T-cell (primary cell): ENCODE measurements around the gene ECI1. TPM values are rescaled to one million over a fixed set of nuclear protein-coding genes. Genes with fewer than 3 reads are reported as not detected.
A peak's percentile ranks its signal among the peaks of the same experiment; 100 is the strongest.

Experiments
- ATAC-seq, 4 experiments: fragments of 200-7000 bp in 3 of 4; fragments of 150-1000 bp in 1 of 4; cut with Tn5 transposase; replicated peaks in 1 of 4; 1 replicate in 3 of 4; 2 replicates in 1 of 4; pipeline ENCODE4 v1.10.0; 2021; ENCODE audit warnings: moderate library complexity in 3 of 4, mild to moderate bottlenecking in 2 of 4, moderate number of reproducible peaks in 1 of 4
- CTCF ChIA-PET, 2 donors: fragments of 300-600 bp; sonication (Branson Sonifier 250); formaldehyde crosslinking; loops; one replicate each; lab custom pipeline; 2022; ENCODE audit warnings: antibody characterized with exemption in 2 of 2; lab: Charles Lee
- POLR2A ChIA-PET, 2 donors: fragments of 300-600 bp; sonication (Branson Sonifier 250); formaldehyde crosslinking; loops; one replicate each; lab custom pipeline; 2022; ENCODE audit warnings: antibody characterized with exemption in 2 of 2; lab: Charles Lee
- DNase-seq, 35 experiments: peaks; one replicate each; pipeline versions ENCODE4 v3.0.0 to v3.0.0-alpha.2; 2013 to 2023
- H3K27ac ChIP-seq: one replicate; pipeline ENCODE4 v1.5.1; 2013; ENCODE audit warnings: low read length
- H3K27me3 ChIP-seq, 2 experiments: replicated peaks in 1 of 2; 1 replicate in 1 of 2; 2 replicates in 1 of 2; pipeline versions ENCODE4 v1.6.1 to v1.7.0; 2013; ENCODE audit warnings: low read length in 1 of 2, mixed read lengths in 1 of 2; ENCODE audit not compliant: control insufficient read depth in 2 of 2, insufficient read depth in 2 of 2; ENCODE audit errors: extremely low read depth in 1 of 2
- H3K36me3 ChIP-seq, 2 donors: 1 replicate in 1 of 2; 2 replicates in 1 of 2; pipeline versions ENCODE4 v1.6.1 to v1.7.0; 2013; ENCODE audit warnings: low read length in 1 of 2; ENCODE audit not compliant: control insufficient read depth in 2 of 2, insufficient read depth in 1 of 2; ENCODE audit errors: extremely low read depth in 1 of 2
- H3K4me1 ChIP-seq, 2 experiments: 1 replicate in 1 of 2; 2 replicates in 1 of 2; pipeline versions ENCODE4 v1.6.1 to v1.7.0; 2013; ENCODE audit warnings: low read length in 2 of 2, mixed read lengths in 1 of 2; ENCODE audit not compliant: insufficient read depth in 2 of 2, control insufficient read depth in 1 of 2; ENCODE audit errors: extremely low read depth in 1 of 2
- H3K4me3 ChIP-seq, 2 donors: 1 replicate in 1 of 2; 2 replicates in 1 of 2; pipeline versions ENCODE4 v1.5.1 to v1.7.0; 2013; ENCODE audit warnings: mild to moderate bottlenecking in 2 of 2, low read length in 1 of 2, moderate library complexity in 1 of 2; ENCODE audit not compliant: control insufficient read depth in 1 of 2; ENCODE audit errors: extremely low read depth in 1 of 2
- H3K9me3 ChIP-seq: 2 replicates; pipeline ENCODE4 v1.7.0; 2013
- H3K27ac Mint-ChIP-seq, 2 donors: one replicate each; pipeline ENCODE4 v1.8.0; 2020 to 2021; ENCODE audit warnings: mild to moderate bottlenecking in 2 of 2, mixed read lengths in 2 of 2
- H3K27me3 Mint-ChIP-seq, 2 donors: one replicate each; pipeline ENCODE4 v1.8.0; 2021 to 2022; ENCODE audit warnings: mixed read lengths in 2 of 2
- H3K36me3 Mint-ChIP-seq: one replicate; pipeline ENCODE4 v1.8.0; 2021; ENCODE audit warnings: mixed read lengths
- H3K4me1 Mint-ChIP-seq, 3 donors: one replicate each; pipeline ENCODE4 v1.8.0; 2020 to 2022; ENCODE audit warnings: mixed read lengths in 3 of 3, mild to moderate bottlenecking in 1 of 3
- H3K4me3 Mint-ChIP-seq, 3 donors: one replicate each; pipeline ENCODE4 v1.8.0; 2020 to 2022; ENCODE audit warnings: mild to moderate bottlenecking in 3 of 3, mixed read lengths in 3 of 3, moderate library complexity in 3 of 3
- H3K9me3 Mint-ChIP-seq, 3 donors: one replicate each; pipeline ENCODE4 v1.8.0; 2020 to 2022; ENCODE audit warnings: mixed read lengths in 3 of 3
- WGBS: methylation state at CpG from one replicate; pipeline ENCODE4 v1.1.5; 2013; ENCODE audit warnings: missing lambda C conversion rate; ENCODE audit not compliant: insufficient coverage; 5-methylcytosine and 5-hydroxymethylcytosine counted together
- total RNA-seq, 35 experiments: library from RNA in 6 of 35; stranded (reverse) in 6 of 35; fragments of 120-200 nt in 1 of 35; gene quantifications; one replicate each; pipeline versions ENCODE4 v1.2.1 to v1.2.4 and lab custom pipeline; 2013 to 2026

ECI1 gene
- total RNA-seq, 5 donors from 2014 or later (not counting 1 experiment from before 2014, with no cell fraction given): 17.0 to 40.1 (median 37.7) TPM

GRCh38 chr16:2235695-2236336 is 15.6 kb downstream of the ECI1 start:
- H3K36me3 ChIP-seq: peaks cover 20 to 42% of the 10 kb centered on the region in 2 donors
- CTCF ChIA-PET: no interaction called here
- Mint-ChIP-seq H3K9me3 (no peaks in the 10 kb centered on the region), H3K27ac (no peak overlapping the region), H3K27me3 (peaks cover 0 to 4% of the 10 kb centered on the region in 2 donors), H3K36me3 (peaks cover 22% of the 10 kb centered on the region), H3K4me3 (peak overlapping the region in 1 of 3 donors; percentile 15), H3K4me1 (peaks cover 0 to 2% (median 1%) of the 10 kb centered on the region in 3 donors)
- no peak for ATAC-seq
- POLR2A ChIA-PET: no interaction called here
- no peak for DNase-seq
- no peak overlapping the region for H3K4me3 ChIP-seq
- H3K9me3 ChIP-seq: no peaks in the 10 kb centered on the region
- H3K27ac ChIP-seq: no peak overlapping the region
- whole genome bisulfite sequencing: 87% methylated on average over 16 of the region's 19 CpGs
- peaks cover 2 to 15% of the 10 kb centered on the region in 2 experiments for H3K4me1 ChIP-seq
- H3K27me3 ChIP-seq: peaks cover 0 to 40% of the 10 kb centered on the region in 2 experiments

GRCh38 chr16:2235234-2235651 is 16.1 kb downstream of the ECI1 start:
- 94% methylated on average over 25 of the region's 28 CpGs for WGBS
- ChIA-PET POLR2A (no interaction called here), CTCF (no interaction called here)
- Histone ChIP-seq H3K36me3 (peaks cover 20 to 44% of the 10 kb centered on the region in 2 donors), H3K4me3 (no peak overlapping the region), H3K9me3 (no peaks in the 10 kb centered on the region), H3K27me3 (peaks cover 0 to 40% of the 10 kb centered on the region in 2 experiments), H3K4me1 (peaks cover 2 to 15% of the 10 kb centered on the region in 2 experiments), H3K27ac (no peak overlapping the region)
- Mint-ChIP-seq H3K27me3 (peaks cover 0 to 4% of the 10 kb centered on the region in 2 donors), H3K4me3 (no peak overlapping the region), H3K36me3 (peaks cover 22% of the 10 kb centered on the region), H3K9me3 (no peaks in the 10 kb centered on the region), H3K4me1 (peaks cover 0 to 2% (median 1%) of the 10 kb centered on the region in 3 donors), H3K27ac (no peak overlapping the region)
- DNase-seq (no peak), ATAC-seq (no peak)

- H3K27me3 Mint-ChIP-seq: peaks cover 0 to 4% of the 10 kb centered on the region in 2 donors
- no peak overlapping the region for H3K27ac Mint-ChIP-seq
- ChIA-PET POLR2A (no interaction called here), CTCF (no interaction called here)
- no peaks in the 10 kb centered on the region for H3K9me3 ChIP-seq
- H3K9me3 Mint-ChIP-seq: no peaks in the 10 kb centered on the region
- H3K36me3 Mint-ChIP-seq: peaks cover 26% of the 10 kb centered on the region
- peaks cover 0 to 40% of the 10 kb centered on the region in 2 experiments for H3K27me3 ChIP-seq
- ATAC-seq: no peak
- DNase-seq: no peak
- WGBS: 93% methylated on average over 16 of the region's 18 CpGs
- peaks cover 0 to 2% (median 1%) of the 10 kb centered on the region in 3 donors for H3K4me1 Mint-ChIP-seq
- peaks cover 23 to 47% of the 10 kb centered on the region in 2 donors for H3K36me3 ChIP-seq
- H3K4me1 ChIP-seq: peaks cover 2 to 15% of the 10 kb centered on the region in 2 experiments
- no peak overlapping the region for H3K4me3 ChIP-seq
- no peak overlapping the region for H3K27ac ChIP-seq
- H3K4me3 Mint-ChIP-seq: no peak overlapping the region
These were observed 16.6 kb downstream of the ECI1 start for GRCh38 chr16:2234813-2235170.

GRCh38 chr16:2233872-2234812 is 17.2 kb downstream of the ECI1 start:
- DNase-seq: no peak
- H3K9me3 Mint-ChIP-seq: no peaks in the 10 kb centered on the region
- 97% methylated on average over 35 of the region's 51 CpGs for WGBS
- H3K36me3 Mint-ChIP-seq: peaks cover 30% of the 10 kb centered on the region
- Histone ChIP-seq H3K4me3 (no peak overlapping the region), H3K27me3 (peaks cover 0 to 40% of the 10 kb centered on the region in 2 experiments), H3K36me3 (peaks cover 29 to 54% of the 10 kb centered on the region in 2 donors), H3K4me1 (peaks cover 2 to 15% of the 10 kb centered on the region in 2 experiments), H3K27ac (no peak overlapping the region), H3K9me3 (no peaks in the 10 kb centered on the region)
- POLR2A ChIA-PET: no interaction called here
- H3K4me1 Mint-ChIP-seq: peaks cover 0 to 2% (median 1%) of the 10 kb centered on the region in 3 donors
- no peak for ATAC-seq
- H3K27me3 Mint-ChIP-seq: peaks cover 0 to 4% of the 10 kb centered on the region in 2 donors
- CTCF ChIA-PET: no interaction called here
- H3K4me3 Mint-ChIP-seq: no peak overlapping the region
- H3K27ac Mint-ChIP-seq: no peak overlapping the region

GRCh38 chr16:2233046-2233775 is 18.2 kb downstream of the ECI1 start:
- ChIA-PET CTCF (no interaction called here), POLR2A (no interaction called here)
- Mint-ChIP-seq H3K9me3 (no peaks in the 10 kb centered on the region), H3K4me1 (peaks cover 0 to 2% (median 1%) of the 10 kb centered on the region in 3 donors), H3K4me3 (no peak overlapping the region), H3K27ac (no peak overlapping the region), H3K36me3 (peaks cover 30% of the 10 kb centered on the region), H3K27me3 (peaks cover 0 to 4% of the 10 kb centered on the region in 2 donors)
- Histone ChIP-seq H3K36me3 (peaks cover 37 to 63% of the 10 kb centered on the region in 2 donors), H3K27me3 (peaks cover 0 to 42% of the 10 kb centered on the region in 2 experiments), H3K4me3 (no peak overlapping the region), H3K4me1 (peaks cover 2 to 15% of the 10 kb centered on the region in 2 experiments), H3K27ac (no peak overlapping the region), H3K9me3 (no peaks in the 10 kb centered on the region)
- no peak for DNase-seq
- 95% methylated on average over 23 of the region's 28 CpGs for WGBS
- no peak for ATAC-seq
